Choroid plexus epithelial cell (primary cell): Measurements from ENCODE around the gene PDE8A.

Source experiments
- DNase-seq: peaks from one replicate; pipeline ENCODE4 v3.0.0-alpha.2; 2010; ENCODE audit warnings: low read depth
- H3K4me3 ChIP-seq: 2 replicates; pipeline ENCODE4 v1.5.1; 2011; ENCODE audit warnings: low read depth, mild to moderate bottlenecking, control low read depth, low read length, moderate library complexity
- CTCF ChIP-seq: conservative IDR thresholded peaks from 2 replicates; pipeline ENCODE4 v1.5.1; 2011; ENCODE audit warnings: low read depth, mild to moderate bottlenecking, control low read depth, inconsistent platforms, low read length, moderate library complexity

The PDE8A gene

DNA sequence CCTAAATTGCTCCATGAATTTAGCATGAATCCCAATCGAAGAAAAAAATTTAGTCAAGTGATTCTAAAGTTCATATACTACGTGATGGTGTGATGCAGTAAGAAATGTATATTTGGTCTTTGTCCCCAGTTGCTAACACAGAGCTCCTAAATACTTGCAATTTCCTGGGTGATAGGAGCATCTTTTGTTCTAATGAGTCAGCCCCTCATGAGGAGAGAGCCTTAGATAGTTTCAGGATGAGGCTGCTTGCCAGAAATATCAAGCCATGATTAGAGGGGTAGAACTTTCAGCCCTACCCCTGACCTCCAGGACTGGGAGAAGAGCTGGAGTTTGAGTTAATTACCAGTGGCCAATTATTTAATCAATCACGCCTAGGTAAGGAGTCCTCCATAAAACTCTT, 170.2 kb downstream of the PDE8A start:
- DNase-seq = peak; percentile 28
- H3K4me3 ChIP-seq = no peak overlapping the region
- no peak for TF ChIP-seq CTCF

DNA sequence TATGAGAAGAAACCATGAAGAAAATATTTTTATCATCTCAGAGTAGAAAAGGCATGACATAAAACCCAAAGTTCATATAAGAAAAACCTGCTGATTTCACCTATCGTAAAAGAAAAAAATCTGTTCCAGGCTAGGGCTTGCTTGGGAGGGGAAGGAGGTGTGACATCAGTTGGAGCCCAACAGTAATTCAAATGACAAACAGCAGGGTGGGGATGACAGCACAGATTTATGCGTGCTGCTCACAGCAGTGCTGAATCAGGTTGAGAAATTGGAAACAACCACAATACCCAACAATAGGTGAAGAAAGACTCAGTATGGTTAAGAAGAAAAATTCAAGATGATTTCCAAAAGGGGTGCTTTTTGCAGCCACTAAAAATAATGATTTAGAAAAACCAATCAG, 172.4 kb downstream of the PDE8A start:
- DNase-seq = no peak
- H3K4me3 ChIP-seq = no peak overlapping the region
- no peak for TF ChIP-seq CTCF

- no peak for TF ChIP-seq CTCF
Measured at GRCh38 chr15:85155360-85155759, 173.7 kb downstream of the PDE8A start.

DNA sequence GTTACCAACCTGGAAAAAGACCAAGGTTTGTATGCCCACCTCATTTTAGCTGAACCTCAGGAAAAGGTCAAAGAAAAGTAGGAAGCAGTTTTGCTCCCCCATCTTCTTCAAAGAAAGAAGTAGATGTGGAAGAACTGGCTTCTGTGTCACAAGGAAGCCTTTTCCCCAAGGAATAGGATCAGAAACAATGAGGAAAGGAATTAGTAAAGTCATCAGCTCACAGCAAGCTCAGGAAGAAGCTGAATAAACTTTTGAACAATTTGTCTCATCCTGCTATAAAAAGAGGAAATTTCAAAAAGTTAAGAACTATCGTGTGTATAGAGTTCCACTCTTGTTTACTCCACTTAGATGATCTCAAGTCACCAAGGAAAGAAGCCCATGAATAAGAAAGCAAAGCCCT, 174.2 kb downstream of the PDE8A start:
- TF ChIP-seq CTCF = no peak
- DNase-seq = no peak
- H3K4me3 ChIP-seq = no peak overlapping the region

More at GRCh38 chr15:85155360-85155759, 173.7 kb downstream of the PDE8A start:
- no peak for DNase-seq
- H3K4me3 ChIP-seq = no peak overlapping the region

DNA sequence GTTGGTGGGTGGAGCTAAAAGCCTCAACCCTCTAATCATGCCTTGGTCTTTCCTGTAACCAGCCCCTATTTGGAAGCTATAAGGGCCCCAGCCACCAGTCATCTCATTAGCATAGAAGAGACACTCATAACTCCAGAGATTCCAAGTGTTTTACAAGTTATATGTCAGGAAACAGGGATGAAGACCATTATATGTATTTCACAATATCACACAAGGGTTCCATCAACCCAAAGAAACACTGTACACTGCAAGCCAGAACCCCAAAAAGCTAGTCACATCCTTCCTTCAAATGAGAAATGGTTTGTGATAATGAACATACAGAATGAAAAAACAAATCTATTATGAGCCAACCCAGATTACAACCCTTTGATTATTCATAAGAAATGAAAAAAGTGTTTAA, 175.7 kb downstream of the PDE8A start:
- H3K4me3 ChIP-seq = no peak overlapping the region
- TF ChIP-seq CTCF = no peak
- no peak for DNase-seq

GRCh38 chr15:85162237-85162636, 180.6 kb downstream of the PDE8A start:
- DNase-seq = no peak
- no peak for TF ChIP-seq CTCF
- H3K4me3 ChIP-seq = no peak overlapping the region

GRCh38 chr15:85164841-85165466, 183.3 kb downstream of the PDE8A start:
- H3K4me3 ChIP-seq = no peak overlapping the region
- TF ChIP-seq CTCF = no peak
- no peak for DNase-seq
